GM19395 (cell line): ENCODE measurements around the gene EFHB.
"Not testable (repeated sequence)": the region's sequence is repeated elsewhere in the genome, so short reads cannot be mapped to it uniquely, and the experiment has no call there.

Source experiments
- ATAC-seq: cut with Tn5 transposase; IDR thresholded peaks from one replicate; pipeline ENCODE4 v1.9.1; 2021; ENCODE audit warnings: mild to moderate bottlenecking, moderate library complexity; ENCODE audit not compliant: unreplicated experiment

Gene EFHB

GRCh38 chr3:19855318-19855717 is 78.7 kb downstream of the EFHB start:
- ATAC-seq, result not testable (repeated sequence)

- not testable (repeated sequence) for ATAC-seq
Measured at GRCh38 chr3:19846609-19847008, 87.4 kb downstream of the EFHB start.
